HG03097 (cell line): ENCODE results near the gene MAP4K4.

Experiments
- ATAC-seq: cut with Tn5 transposase; IDR thresholded peaks from one replicate; pipeline ENCODE4 v1.9.1; 2021; ENCODE audit not compliant: unreplicated experiment, low FRiP score

MAP4K4 gene

GRCh38 chr2:101858910-101859309, 161.4 kb downstream of the MAP4K4 start:
- ATAC-seq: no peak

DNA sequence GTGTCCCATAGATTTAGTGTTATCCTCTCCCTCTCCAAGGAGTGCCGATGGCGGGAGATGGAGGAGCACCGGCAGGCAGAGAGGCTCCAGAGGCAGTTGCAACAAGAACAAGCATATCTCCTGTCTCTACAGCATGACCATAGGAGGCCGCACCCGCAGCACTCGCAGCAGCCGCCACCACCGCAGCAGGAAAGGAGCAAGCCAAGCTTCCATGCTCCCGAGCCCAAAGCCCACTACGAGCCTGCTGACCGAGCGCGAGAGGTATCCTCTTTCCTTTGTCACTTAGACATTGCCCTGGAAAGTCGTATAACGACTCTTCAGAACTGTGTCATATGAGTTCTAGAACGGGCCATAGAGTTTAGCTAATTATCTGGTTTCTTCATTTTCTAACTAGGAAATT, 162.1 kb downstream of the MAP4K4 start:
- ATAC-seq: no peak

GRCh38 chr2:101860157-101860556, 162.7 kb downstream of the MAP4K4 start:
- ATAC-seq: no peak

GRCh38 chr2:101860782-101861181, 163.3 kb downstream of the MAP4K4 start:
- no peak for ATAC-seq

DNA sequence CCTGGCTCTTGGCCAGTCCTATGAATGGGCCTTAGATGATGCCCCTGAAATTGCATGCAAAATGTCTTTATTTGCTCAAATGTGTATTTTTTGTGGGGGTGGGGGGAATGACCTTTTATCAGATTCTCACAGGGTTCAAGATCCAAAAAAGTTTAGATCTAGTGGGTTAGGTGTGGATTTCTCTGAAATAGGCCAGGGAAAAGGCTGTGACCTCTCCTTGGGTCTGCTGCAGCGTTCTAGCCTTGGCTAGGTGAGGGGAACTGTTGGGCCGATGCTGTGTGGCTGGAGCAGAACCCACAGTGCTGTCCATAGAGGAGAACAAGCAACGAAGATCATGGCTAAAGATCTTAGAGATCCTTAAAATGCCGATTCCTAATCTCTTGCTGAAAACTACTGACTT, 163.9 kb downstream of the MAP4K4 start:
- ATAC-seq: no peak

- no peak for ATAC-seq
These were observed 166.0 kb downstream of the MAP4K4 start for GRCh38 chr2:101863534-101863933.

- no peak for ATAC-seq
These were observed 166.9 kb downstream of the MAP4K4 start for GRCh38 chr2:101864426-101864825.

DNA sequence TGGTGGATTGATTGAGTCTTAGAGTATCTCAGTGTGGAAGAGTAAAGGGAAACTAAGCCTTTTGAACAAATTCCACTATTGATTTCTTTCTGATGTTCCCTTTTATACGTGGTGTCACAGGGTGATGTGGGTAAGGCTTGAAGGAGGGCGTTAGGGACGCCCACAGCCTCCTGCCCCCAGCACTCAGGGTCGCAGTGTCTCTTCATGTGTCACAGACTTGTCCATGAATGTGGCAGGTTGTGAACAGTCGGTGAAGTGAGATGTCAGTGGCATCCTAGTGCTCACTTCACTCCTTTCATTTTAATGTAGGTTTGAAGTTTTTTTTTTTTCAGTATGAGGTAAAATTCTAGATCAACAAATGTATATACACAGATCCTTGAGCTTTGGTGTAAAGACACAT, 171.0 kb downstream of the MAP4K4 start:
- no peak for ATAC-seq

GRCh38 chr2:101869527-101869926, 172.0 kb downstream of the MAP4K4 start:
- no peak for ATAC-seq

DNA sequence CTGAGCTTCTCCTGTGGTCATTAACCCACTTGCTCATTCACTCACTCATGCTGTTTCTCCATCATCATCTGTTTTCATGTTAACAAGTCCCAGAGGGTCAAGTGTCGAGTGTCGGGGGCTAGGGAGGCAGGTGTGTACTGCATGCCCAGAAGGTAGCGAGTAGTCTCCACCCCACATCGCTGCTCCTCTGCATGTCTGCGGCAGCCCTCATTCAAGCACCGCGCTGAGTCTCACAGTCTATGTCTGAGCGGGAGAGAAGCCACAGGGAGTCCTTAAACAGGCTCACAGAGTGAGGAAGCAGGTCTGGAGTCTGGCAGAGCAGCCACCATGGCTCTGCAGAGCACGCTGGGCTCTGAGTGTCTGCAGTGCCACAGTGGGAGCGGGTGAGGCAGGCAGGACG, 172.9 kb downstream of the MAP4K4 start:
- ATAC-seq: no peak

GRCh38 chr2:101871480-101871879, 174.0 kb downstream of the MAP4K4 start:
- ATAC-seq: no peak

DNA sequence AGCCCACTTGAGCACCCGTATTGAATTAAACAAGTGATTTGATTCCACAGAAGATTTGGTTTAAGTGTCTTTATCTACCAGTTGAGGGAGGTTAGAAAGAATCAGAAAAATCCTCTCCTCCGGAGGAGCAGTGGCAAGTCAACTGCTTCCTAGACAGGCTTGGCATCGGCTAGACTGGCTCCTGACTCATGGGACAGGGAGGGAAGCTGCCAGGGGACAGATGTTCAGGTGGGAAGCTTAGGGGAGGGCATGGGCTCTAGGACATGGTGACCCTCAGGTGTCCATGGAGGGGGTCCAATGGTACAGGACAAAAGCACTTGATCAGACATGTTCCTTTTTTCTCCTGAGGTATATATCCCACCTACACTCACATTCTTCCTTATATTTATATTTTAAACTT, 175.0 kb downstream of the MAP4K4 start:
- no peak for ATAC-seq

GRCh38 chr2:101873543-101873942, 176.0 kb downstream of the MAP4K4 start:
- no peak for ATAC-seq

GRCh38 chr2:101874069-101874468, 176.6 kb downstream of the MAP4K4 start:
- ATAC-seq: no peak

GRCh38 chr2:101879466-101879865, 182.0 kb downstream of the MAP4K4 start:
- ATAC-seq: no peak

DNA sequence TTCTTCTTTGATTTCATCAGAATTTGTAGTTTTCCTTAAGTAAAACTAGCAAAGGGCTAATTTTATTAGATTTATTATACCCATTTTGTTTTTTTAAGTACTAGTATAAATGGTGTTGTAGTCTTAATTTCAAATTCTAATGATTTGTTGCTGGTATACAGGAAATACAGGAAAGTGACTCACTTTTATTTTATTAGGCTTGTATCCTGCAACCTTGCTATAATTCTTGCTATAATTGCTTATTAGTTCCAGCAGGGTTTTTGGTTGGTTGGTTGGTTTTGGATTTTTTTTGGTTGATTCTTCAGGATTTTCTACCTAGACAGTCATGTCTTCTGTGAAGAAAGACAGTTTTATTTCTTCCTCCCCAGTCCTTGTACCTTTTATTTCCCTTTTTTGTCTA, 183.6 kb downstream of the MAP4K4 start:
- ATAC-seq: no peak

DNA sequence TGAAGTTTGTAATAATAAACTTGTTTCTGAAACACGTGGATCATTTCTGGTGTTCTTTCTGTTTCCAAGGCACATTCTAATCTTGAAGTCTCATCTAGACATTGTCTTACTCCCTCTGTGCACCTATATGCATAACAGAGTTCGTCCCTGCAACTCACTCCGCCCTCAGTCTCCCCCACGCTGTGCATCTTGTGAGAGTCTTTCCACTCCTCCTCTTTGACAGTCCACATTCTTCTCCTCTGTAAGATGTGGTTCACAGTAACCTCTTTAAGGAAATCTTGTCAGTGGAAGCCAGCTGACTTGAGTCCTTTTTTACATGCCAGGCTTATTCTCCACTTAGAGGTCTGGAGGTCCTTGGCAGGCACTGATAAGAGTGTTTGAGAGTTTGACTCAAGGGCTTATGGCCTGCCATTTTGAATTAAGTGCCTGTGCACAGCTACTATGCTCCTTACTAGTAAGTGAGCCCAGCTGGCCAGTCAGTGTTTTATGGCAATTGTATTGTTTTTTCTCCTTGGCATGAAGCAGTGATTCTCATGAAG, 185.3 kb downstream of the MAP4K4 start:
- no peak for ATAC-seq

DNA sequence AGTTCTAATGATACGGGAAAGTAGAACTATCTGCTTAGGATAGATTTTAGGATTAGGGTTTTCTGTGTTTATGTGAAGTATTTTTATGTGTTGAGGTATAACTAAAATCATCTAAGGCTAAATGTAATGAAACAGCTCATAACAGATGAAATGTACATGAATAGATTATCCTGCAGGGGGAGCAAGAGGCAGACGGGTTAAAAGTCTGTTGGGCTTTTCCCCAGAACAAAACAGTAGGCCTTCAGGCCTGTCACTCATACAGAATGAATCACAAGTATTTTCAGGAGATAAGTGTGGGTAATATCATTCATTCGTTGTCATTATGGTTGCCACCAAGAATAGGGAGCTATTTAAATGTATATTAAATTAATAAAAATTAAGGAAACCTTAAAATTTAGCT, 186.4 kb downstream of the MAP4K4 start:
- no peak for ATAC-seq

DNA sequence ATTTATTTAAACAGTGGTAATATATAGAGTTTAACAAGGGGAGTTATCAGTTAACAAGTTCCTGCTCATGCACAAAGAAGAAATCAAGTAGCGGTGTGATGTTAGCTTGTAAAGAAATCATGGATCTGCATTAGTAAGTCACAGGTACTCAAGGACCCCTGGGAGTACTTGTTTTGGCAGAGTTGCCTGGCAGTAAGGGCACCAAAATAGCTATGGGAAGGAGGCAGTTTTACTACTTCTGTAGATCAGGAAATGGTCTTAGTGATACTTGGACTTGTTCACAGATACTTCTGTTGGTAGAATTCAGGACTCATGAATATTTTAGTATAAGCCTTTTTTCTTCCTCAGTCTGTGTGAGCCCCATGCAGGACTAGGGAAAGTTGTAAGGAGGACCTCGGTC, 186.9 kb downstream of the MAP4K4 start:
- no peak for ATAC-seq

DNA sequence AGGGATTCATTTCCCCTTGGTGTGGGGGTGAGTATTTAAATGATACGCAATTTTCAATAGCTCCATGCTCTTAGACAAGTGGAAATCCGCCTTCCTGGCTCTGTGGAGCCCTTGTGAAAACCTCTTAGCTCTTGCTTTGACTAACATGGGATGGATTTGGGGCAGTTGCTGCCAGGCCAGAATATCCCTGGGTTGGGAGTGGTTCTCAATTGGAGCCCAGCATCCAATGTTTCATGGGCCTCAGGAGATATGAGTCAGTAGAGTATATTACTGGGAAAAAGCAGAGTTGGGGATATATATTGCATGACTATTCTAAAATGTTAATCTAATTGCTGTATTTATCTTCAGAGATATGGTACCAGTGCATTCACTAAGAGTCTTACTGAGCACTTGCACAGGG, 189.8 kb downstream of the MAP4K4 start:
- no peak for ATAC-seq

DNA sequence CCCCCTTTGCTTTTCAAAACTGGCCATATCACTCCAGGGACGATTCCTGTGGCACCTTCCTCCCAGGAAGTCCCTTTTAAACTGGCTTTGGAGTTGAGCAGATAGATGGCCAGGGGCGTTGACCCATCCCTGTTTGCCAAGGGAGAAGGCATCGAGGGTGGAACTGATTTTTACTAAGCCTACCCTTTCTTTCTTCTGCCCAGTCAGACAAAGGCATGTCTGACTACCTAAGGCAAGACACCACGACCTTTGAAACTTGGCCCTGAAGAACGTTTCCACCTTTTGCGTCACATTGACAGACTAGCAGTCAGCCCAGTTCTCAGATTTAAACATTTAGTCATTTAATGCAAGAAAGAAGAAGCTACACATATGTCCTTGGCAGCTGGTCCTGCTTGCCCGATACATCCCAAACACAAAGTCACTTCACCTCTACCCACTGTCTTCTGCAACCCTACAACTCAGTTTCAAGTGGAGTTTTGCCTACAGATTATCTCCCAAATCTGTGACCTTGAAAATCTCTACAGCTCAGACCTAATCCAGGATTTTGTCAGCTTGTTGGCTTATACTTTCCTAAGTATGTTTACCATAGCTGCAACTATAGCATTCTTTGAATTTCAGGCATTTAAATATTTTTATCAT, 192.1 kb downstream of the MAP4K4 start:
- ATAC-seq: no peak

DNA sequence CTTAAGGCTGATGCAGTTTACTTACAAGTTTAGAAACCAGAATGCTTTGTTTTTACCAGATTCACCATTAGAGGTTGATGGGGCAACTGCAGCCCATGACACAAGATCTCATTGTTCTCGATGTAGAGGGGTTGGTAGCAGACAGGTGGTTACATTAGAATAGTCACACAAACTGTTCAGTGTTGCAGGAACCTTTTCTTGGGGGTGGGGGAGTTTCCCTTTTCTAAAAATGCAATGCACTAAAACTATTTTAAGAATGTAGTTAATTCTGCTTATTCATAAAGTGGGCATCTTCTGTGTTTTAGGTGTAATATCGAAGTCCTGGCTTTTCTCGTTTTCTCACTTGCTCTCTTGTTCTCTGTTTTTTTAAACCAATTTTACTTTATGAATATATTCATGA, 194.9 kb downstream of the MAP4K4 start:
- ATAC-seq: no peak
